Choroid plexus epithelial cell (primary cell): ENCODE results near the gene FXYD5.

Experiments
- DNase-seq: peaks from one replicate; pipeline ENCODE4 v3.0.0-alpha.2; 2010; ENCODE audit warnings: low read depth
- H3K4me3 ChIP-seq: 2 replicates; pipeline ENCODE4 v1.5.1; 2011; ENCODE audit warnings: low read depth, mild to moderate bottlenecking, control low read depth, low read length, moderate library complexity
- CTCF ChIP-seq: conservative IDR thresholded peaks from 2 replicates; pipeline ENCODE4 v1.5.1; 2011; ENCODE audit warnings: low read depth, mild to moderate bottlenecking, control low read depth, inconsistent platforms, low read length, moderate library complexity

FXYD5 gene

DNA sequence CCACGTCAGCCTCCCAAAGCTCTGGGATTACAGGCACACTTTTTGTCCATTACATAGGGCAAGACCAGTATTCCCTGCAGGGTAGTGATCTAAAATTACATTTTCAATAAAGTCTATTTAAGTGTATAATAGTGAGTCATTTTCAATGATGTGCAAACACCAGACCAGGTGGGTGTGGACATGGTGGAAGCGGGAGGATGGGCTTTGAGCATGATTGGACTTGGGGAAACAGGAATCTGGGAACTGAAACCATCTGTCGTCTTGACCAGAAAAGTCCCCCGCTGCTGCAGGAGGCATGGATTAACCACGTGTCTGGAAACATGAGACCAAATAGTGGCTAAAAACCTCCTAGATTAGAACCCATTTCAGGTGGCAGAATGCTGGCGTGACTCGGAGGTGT lies 34.0 kb upstream of the FXYD5 start:
- peak; percentile 58 for DNase-seq
- no peak overlapping the region for H3K4me3 ChIP-seq
- no peak for TF ChIP-seq CTCF

GRCh38 chr19:35120898-35121297 lies 33.6 kb upstream of the FXYD5 start:
- TF ChIP-seq CTCF: no peak
- H3K4me3 ChIP-seq: no peak overlapping the region
- DNase-seq: no peak

DNA sequence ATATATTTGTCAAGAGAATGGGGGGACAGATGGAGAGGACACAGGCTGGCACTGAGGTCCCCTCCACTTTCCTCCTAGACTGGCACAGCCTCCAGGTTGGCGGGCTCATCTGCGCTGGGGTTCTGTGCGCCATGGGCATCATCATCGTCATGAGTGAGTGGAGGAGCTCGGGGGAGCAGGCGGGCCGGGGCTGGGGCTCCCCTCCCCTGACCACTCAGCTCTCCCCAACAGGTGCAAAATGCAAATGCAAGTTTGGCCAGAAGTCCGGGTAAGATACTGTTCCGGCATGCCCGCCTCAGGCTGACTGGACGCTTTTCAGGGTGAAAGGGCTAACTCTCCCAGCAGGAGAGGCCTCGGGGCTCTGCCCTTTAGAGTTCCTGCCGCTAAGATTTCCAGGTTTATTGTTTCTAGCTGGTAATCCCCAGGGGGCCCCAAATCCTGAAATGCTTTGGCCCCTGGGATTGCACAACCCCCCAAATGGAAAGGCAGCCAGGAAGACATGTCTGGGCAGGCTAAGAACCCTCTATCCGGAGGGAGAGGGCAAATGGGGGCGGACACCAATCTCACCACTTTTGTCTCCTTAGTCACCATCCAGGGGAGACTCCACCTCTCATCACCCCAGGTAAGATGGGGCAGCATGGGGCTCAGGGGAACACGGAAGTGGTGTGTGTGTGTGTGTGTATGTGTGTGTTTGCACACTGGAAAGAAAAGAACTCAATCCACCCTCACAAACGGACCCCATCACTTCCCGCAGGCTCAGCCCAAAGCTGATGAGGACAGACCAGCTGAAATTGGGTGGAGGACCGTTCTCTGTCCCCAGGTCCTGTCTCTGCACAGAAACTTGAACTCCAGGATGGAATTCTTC lies 31.6 kb upstream of the FXYD5 start:
- H3K4me3 ChIP-seq: no peak overlapping the region
- DNase-seq: no peak
- no peak for TF ChIP-seq CTCF

- H3K4me3 ChIP-seq: no peak overlapping the region
- DNase-seq: no peak
- TF ChIP-seq CTCF: no peak
These were observed 31.0 kb upstream of the FXYD5 start for GRCh38 chr19:35123573-35123972.

GRCh38 chr19:35124098-35125060 lies 30.2 kb upstream of the FXYD5 start:
- peak; percentile 92 for DNase-seq
- no peak for TF ChIP-seq CTCF
- peak overlapping the region; percentile 83 for H3K4me3 ChIP-seq

DNA sequence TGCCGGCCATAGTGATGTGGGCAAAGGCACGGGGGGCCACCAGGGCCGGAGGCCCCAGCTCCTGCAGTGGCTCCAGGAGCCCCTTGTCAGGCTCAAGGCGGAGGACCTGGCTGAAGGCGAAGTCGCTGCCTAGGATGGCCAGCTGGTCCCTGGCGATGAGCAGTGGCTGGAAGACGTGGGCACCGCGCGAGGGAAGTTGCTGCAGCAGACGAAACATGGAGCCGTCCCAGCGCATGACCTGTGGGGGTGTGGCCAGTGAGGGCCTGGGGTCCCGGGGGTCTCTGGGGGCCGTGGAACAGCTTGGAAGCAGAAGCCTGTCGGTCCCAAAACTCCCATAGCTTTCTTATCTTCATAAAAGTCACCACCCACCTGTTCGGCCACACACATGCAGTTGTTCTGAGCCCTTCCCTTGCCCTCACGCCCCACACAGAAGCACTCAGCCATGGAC lies 29.2 kb upstream of the FXYD5 start:
- TF ChIP-seq CTCF: no peak
- DNase-seq: no peak
- no peak overlapping the region for H3K4me3 ChIP-seq
